ENCODE measurements around the gene NR2F1-AS1. TPM values are rescaled to one million over a fixed set of nuclear protein-coding genes. Genes with fewer than 3 reads are reported as not detected.

NR2F1-AS1 gene
- total RNA-seq, 1 donor from 2014 or later, result 5.2 TPM

GRCh38 chr5:93371893-93372292 is 209.1 kb downstream of the NR2F1-AS1 start:
- no peaks in the 10 kb centered on the region for H3K27me3 ChIP-seq (ENCODE audit: control insufficient read depth in 3 of 3, insufficient read depth in 3 of 3, low read length in 3 of 3)
- no peaks in the 10 kb centered on the region for H3K4me1 ChIP-seq (ENCODE audit: control insufficient read depth in 3 of 3, insufficient read depth in 3 of 3, low read length in 3 of 3)
- H3K27ac ChIP-seq (ENCODE audit: low read depth, low read length), result no peak overlapping the region

GRCh38 chr5:93364378-93364777 is 216.6 kb downstream of the NR2F1-AS1 start:
- Histone ChIP-seq H3K4me1 (ENCODE audit: control insufficient read depth in 3 of 3, insufficient read depth in 3 of 3, low read length in 3 of 3) (no peaks in the 10 kb centered on the region), H3K36me3 (ENCODE audit: control insufficient read depth in 3 of 3, insufficient read depth in 3 of 3, low read length in 3 of 3) (no peaks in the 10 kb centered on the region), H3K27me3 (ENCODE audit: control insufficient read depth in 3 of 3, insufficient read depth in 3 of 3, low read length in 3 of 3) (no peaks in the 10 kb centered on the region), H3K9me3 (ENCODE audit: control insufficient read depth in 3 of 3, low read length in 3 of 3) (no peaks in the 10 kb centered on the region), H3K9ac (ENCODE audit: low read depth in 1 of 3, low read length in 3 of 3) (no peak overlapping the region), H3K27ac (ENCODE audit: low read depth, low read length) (no peak overlapping the region), H3K4me3 (ENCODE audit: low read length in 3 of 3) (no peak overlapping the region)

More at GRCh38 chr5:93371893-93372292, 209.1 kb downstream of the NR2F1-AS1 start:
- H3K36me3 ChIP-seq (ENCODE audit: control insufficient read depth in 3 of 3, insufficient read depth in 3 of 3, low read length in 3 of 3), result no peaks in the 10 kb centered on the region
- H3K9ac ChIP-seq (ENCODE audit: low read depth in 1 of 3, low read length in 3 of 3), result no peak overlapping the region
- no peak overlapping the region for H3K4me3 ChIP-seq (ENCODE audit: low read length in 3 of 3)
- H3K9me3 ChIP-seq (ENCODE audit: control insufficient read depth in 3 of 3, low read length in 3 of 3), result no peaks in the 10 kb centered on the region

- H3K4me1 ChIP-seq (ENCODE audit: control insufficient read depth in 3 of 3, insufficient read depth in 3 of 3, low read length in 3 of 3), result no peaks in the 10 kb centered on the region
- H3K27ac ChIP-seq (ENCODE audit: low read depth, low read length), result no peak overlapping the region
- no peak overlapping the region for H3K4me3 ChIP-seq (ENCODE audit: low read length in 3 of 3)
- H3K9me3 ChIP-seq (ENCODE audit: control insufficient read depth in 3 of 3, low read length in 3 of 3), result no peaks in the 10 kb centered on the region
- H3K27me3 ChIP-seq (ENCODE audit: control insufficient read depth in 3 of 3, insufficient read depth in 3 of 3, low read length in 3 of 3), result no peaks in the 10 kb centered on the region
- H3K36me3 ChIP-seq (ENCODE audit: control insufficient read depth in 3 of 3, insufficient read depth in 3 of 3, low read length in 3 of 3), result no peaks in the 10 kb centered on the region
- no peak overlapping the region for H3K9ac ChIP-seq (ENCODE audit: low read depth in 1 of 3, low read length in 3 of 3)
These were observed 220.5 kb downstream of the NR2F1-AS1 start for GRCh38 chr5:93360436-93361088.

- Histone ChIP-seq H3K4me1 (ENCODE audit: control insufficient read depth in 3 of 3, insufficient read depth in 3 of 3, low read length in 3 of 3) (no peaks in the 10 kb centered on the region), H3K36me3 (ENCODE audit: control insufficient read depth in 3 of 3, insufficient read depth in 3 of 3, low read length in 3 of 3) (no peaks in the 10 kb centered on the region), H3K27ac (ENCODE audit: low read depth, low read length) (no peak overlapping the region), H3K9me3 (ENCODE audit: control insufficient read depth in 3 of 3, low read length in 3 of 3) (no peaks in the 10 kb centered on the region), H3K4me3 (ENCODE audit: low read length in 3 of 3) (no peak overlapping the region), H3K27me3 (ENCODE audit: control insufficient read depth in 3 of 3, insufficient read depth in 3 of 3, low read length in 3 of 3) (no peaks in the 10 kb centered on the region), H3K9ac (ENCODE audit: low read depth in 1 of 3, low read length in 3 of 3) (no peak overlapping the region)
These were observed 221.1 kb downstream of the NR2F1-AS1 start for GRCh38 chr5:93359960-93360305.

Other genes with a start within 250 kb of the NR2F1-AS1 start
- gene NR2F1, start 2.0 kb upstream of the NR2F1-AS1 start, total RNA-seq, result 4.2 TPM
- gene POU5F2, start 160.4 kb upstream of the NR2F1-AS1 start, total RNA-seq, result 4.7 TPM

Measured in skeletal muscle tissue (tissue), 4 donors.